TTC549 (cell line): ENCODE results near the gene IL5.

Experiments used
- FAIRE-seq: peaks from 2 replicates; lab custom pipeline; 2012; peaks lifted over from hg19 to GRCh38; lab: Jason Lieb, UNC

Gene IL5

GRCh38 chr5:132498152-132498551, 45.2 kb downstream of the IL5 start:
- no peak for FAIRE-seq

GRCh38 chr5:132497488-132497997, 45.8 kb downstream of the IL5 start:
- no peak for FAIRE-seq

- FAIRE-seq = no peak
Measured at GRCh38 chr5:132496631-132497487, 46.5 kb downstream of the IL5 start.

GRCh38 chr5:132496191-132496630, 47.1 kb downstream of the IL5 start:
- FAIRE-seq = no peak

GRCh38 chr5:132495667-132496190, 47.6 kb downstream of the IL5 start:
- no peak for FAIRE-seq

- FAIRE-seq = no peak
Measured at GRCh38 chr5:132493821-132494220, 49.5 kb downstream of the IL5 start.

GRCh38 chr5:132493241-132493640, 50.1 kb downstream of the IL5 start:
- no peak for FAIRE-seq

GRCh38 chr5:132492386-132493125, 50.8 kb downstream of the IL5 start:
- FAIRE-seq = no peak
